Activated CD4-positive, alpha-beta T cell treated with anti-CD3 and anti-CD28 coated beads, Interleukin-2, amount 10 ng/mL, durations not matched to agents 7 days and 5 days (primary cell): ENCODE data around the gene LAMTOR4. TPM values are rescaled to one million over a fixed set of nuclear protein-coding genes. Genes with fewer than 3 reads are reported as not detected.
A peak's percentile ranks its signal among the peaks of the same experiment; 100 is the strongest.
"Not testable (repeated sequence)": the region's sequence is repeated elsewhere in the genome, so short reads cannot be mapped to it uniquely, and the experiment has no call there.

Experiments used
- CTCF ChIA-PET: fragments of 350-600 bp; sonication (Branson Sonifier 250); formaldehyde crosslinking; loops from one replicate; lab custom pipeline; 2021; ENCODE audit warnings: antibody characterized with exemption; lab: Charles Lee
- POLR2A ChIA-PET: fragments of 350-600 bp; sonication (Branson Sonifier 250); formaldehyde crosslinking; loops from one replicate; lab custom pipeline; 2021; ENCODE audit warnings: antibody characterized with exemption; lab: Charles Lee
- DNase-seq: peaks from one replicate; pipeline ENCODE4 v3.0.0-alpha.2; 2020
- H3K27ac Mint-ChIP-seq: one replicate; pipeline ENCODE4 v1.8.0; 2021; ENCODE audit warnings: mild to moderate bottlenecking, moderate library complexity, mixed read lengths
- H3K27me3 Mint-ChIP-seq: one replicate; pipeline ENCODE4 v1.8.0; 2021; ENCODE audit warnings: mixed read lengths
- H3K36me3 Mint-ChIP-seq: one replicate; pipeline ENCODE4 v1.8.0; 2021; ENCODE audit warnings: low read depth, mixed read lengths
- H3K4me1 Mint-ChIP-seq: one replicate; pipeline ENCODE4 v1.8.0; 2021; ENCODE audit warnings: mixed read lengths
- H3K4me3 Mint-ChIP-seq: one replicate; pipeline ENCODE4 v1.8.0; 2021; ENCODE audit warnings: mild to moderate bottlenecking, moderate library complexity, mixed read lengths
- H3K9me3 Mint-ChIP-seq: one replicate; pipeline ENCODE4 v1.8.0; 2021; ENCODE audit warnings: mixed read lengths
- total RNA-seq, 2 experiments: library from RNA; stranded (reverse); gene quantifications; one replicate each; pipeline ENCODE4 v1.2.3, GENCODE V29; 2021

LAMTOR4 gene
- total RNA-seq, 2 experiments from 2014 or later: 124 to 172 TPM

- Mint-ChIP-seq H3K4me3 (peak overlapping the region; percentile 59), H3K36me3 (peaks cover 22% of the 10 kb centered on the region), H3K4me1 (peaks cover 76% of the 10 kb centered on the region), H3K27ac (peak overlapping the region; percentile 94)
- H3K27me3 Mint-ChIP-seq, DNase-seq, POLR2A ChIA-PET, H3K9me3 Mint-ChIP-seq: not testable (repeated sequence)
- CTCF ChIA-PET: interaction anchor here (0.6 to 2.2 kb wide), 8 partner anchors 9 to 55 kb away, joined by 3 to 9 read pairs (median 5); no protein-coding TSS in a partner anchor
Measured at GRCh38 chr7:100180084-100180483, 31.4 kb downstream of the LAMTOR4 start.

- not testable (repeated sequence) for H3K27me3 Mint-ChIP-seq, DNase-seq, H3K4me3 Mint-ChIP-seq, H3K9me3 Mint-ChIP-seq
- CTCF ChIA-PET: interaction anchor here (1.2 to 1.3 kb wide), 2 partner anchors 11 to 12 kb away, joined by 3 to 6 read pairs; no protein-coding TSS in a partner anchor
- Mint-ChIP-seq H3K27ac (peak overlapping the region; percentile 94), H3K4me1 (peaks cover 55% of the 10 kb centered on the region), H3K36me3 (peaks cover 18% of the 10 kb centered on the region)
- POLR2A ChIA-PET: interaction anchor here (0.6 kb wide), 1 partner anchor 26 kb away, joined by 4 read pairs; no protein-coding TSS in a partner anchor
Measured at GRCh38 chr7:100182616-100183015, 33.9 kb downstream of the LAMTOR4 start.

- CTCF ChIA-PET: interaction anchor here (1.2 kb wide), 1 partner anchor 12 kb away, joined by 3 read pairs; no protein-coding TSS in a partner anchor
- DNase-seq, POLR2A ChIA-PET, H3K9me3 Mint-ChIP-seq, H3K4me3 Mint-ChIP-seq, H3K27me3 Mint-ChIP-seq: not testable (repeated sequence)
- Mint-ChIP-seq H3K4me1 (peaks cover 51% of the 10 kb centered on the region), H3K27ac (peak overlapping the region; percentile 94), H3K36me3 (peaks cover 17% of the 10 kb centered on the region)
Measured at GRCh38 chr7:100183090-100183489, 34.4 kb downstream of the LAMTOR4 start.

- no peaks in the 10 kb centered on the region for H3K27me3 Mint-ChIP-seq
Measured at GRCh38 chr7:100185726-100186125, 37.0 kb downstream of the LAMTOR4 start.

GRCh38 chr7:100189061-100189460 lies 40.3 kb downstream of the LAMTOR4 start:
- H3K4me3 Mint-ChIP-seq: no peak overlapping the region
- H3K36me3 Mint-ChIP-seq: peaks cover 11% of the 10 kb centered on the region
- ChIA-PET POLR2A (no interaction called here), CTCF (interaction anchor here (0.8 to 2.9 kb wide), 6 partner anchors 11 to 23 kb away, joined by 3 to 10 read pairs (median 7); partner anchors contain the start of genes GPC2 and STAG3)
- H3K4me1 Mint-ChIP-seq: peaks cover 46% of the 10 kb centered on the region
- DNase-seq: no peak
- H3K27ac Mint-ChIP-seq: peak overlapping the region; percentile 36
- H3K27me3 Mint-ChIP-seq: no peaks in the 10 kb centered on the region
- no peaks in the 10 kb centered on the region for H3K9me3 Mint-ChIP-seq

More at GRCh38 chr7:100185726-100186125, 37.0 kb downstream of the LAMTOR4 start:
- Mint-ChIP-seq H3K36me3 (peaks cover 13% of the 10 kb centered on the region), H3K27ac (no peak overlapping the region), H3K4me3 (no peak overlapping the region), H3K4me1 (peaks cover 48% of the 10 kb centered on the region), H3K9me3 (no peaks in the 10 kb centered on the region)
- DNase-seq: no peak
- ChIA-PET CTCF (no interaction called here), POLR2A (no interaction called here)

GRCh38 chr7:100190048-100190711 lies 41.5 kb downstream of the LAMTOR4 start:
- ChIA-PET POLR2A (interaction anchor here (0.6 kb wide), 1 partner anchor 41 kb away, joined by 5 read pairs; no protein-coding TSS in a partner anchor), CTCF (interaction anchor here (0.7 to 2.9 kb wide), 18 partner anchors 8 to 39 kb away, joined by 3 to 10 read pairs (median 4); partner anchors contain the start of genes GPC2 and STAG3)
- Mint-ChIP-seq H3K27me3 (no peaks in the 10 kb centered on the region), H3K4me1 (peaks cover 50% of the 10 kb centered on the region), H3K27ac (peak overlapping the region; percentile 83), H3K4me3 (no peak overlapping the region), H3K36me3 (peaks cover 13% of the 10 kb centered on the region), H3K9me3 (no peaks in the 10 kb centered on the region)
- peak; percentile 43 for DNase-seq

- CTCF ChIA-PET: interaction anchor here (1.2 kb wide), 1 partner anchor 59 kb away, joined by 4 read pairs; no protein-coding TSS in a partner anchor
Measured at GRCh38 chr7:100191775-100192174, 43.1 kb downstream of the LAMTOR4 start.

GRCh38 chr7:100192281-100192862 lies 43.7 kb downstream of the LAMTOR4 start:
- CTCF ChIA-PET: interaction anchor here (1.2 to 2.4 kb wide), 3 partner anchors 10 to 60 kb away, joined by 3 to 6 read pairs (median 4); no protein-coding TSS in a partner anchor
- peaks cover 20% of the 10 kb centered on the region for H3K36me3 Mint-ChIP-seq
- DNase-seq, H3K4me3 Mint-ChIP-seq, POLR2A ChIA-PET, H3K9me3 Mint-ChIP-seq, H3K27me3 Mint-ChIP-seq: not testable (repeated sequence)
- peaks cover 56% of the 10 kb centered on the region for H3K4me1 Mint-ChIP-seq
- peak overlapping the region; percentile 0 for H3K27ac Mint-ChIP-seq

More at GRCh38 chr7:100191775-100192174, 43.1 kb downstream of the LAMTOR4 start:
- Mint-ChIP-seq H3K27me3 (no peaks in the 10 kb centered on the region), H3K9me3 (no peaks in the 10 kb centered on the region), H3K36me3 (peaks cover 20% of the 10 kb centered on the region), H3K27ac (peak overlapping the region; percentile 0), H3K4me1 (peaks cover 56% of the 10 kb centered on the region), H3K4me3 (no peak overlapping the region)
- POLR2A ChIA-PET: no interaction called here
- DNase-seq: no peak

GRCh38 chr7:100192969-100193368 lies 44.3 kb downstream of the LAMTOR4 start:
- POLR2A ChIA-PET: no interaction called here
- DNase-seq: no peak
- Mint-ChIP-seq H3K9me3 (no peaks in the 10 kb centered on the region), H3K4me3 (no peak overlapping the region), H3K4me1 (peaks cover 56% of the 10 kb centered on the region), H3K27ac (no peak overlapping the region), H3K36me3 (peaks cover 20% of the 10 kb centered on the region), H3K27me3 (no peaks in the 10 kb centered on the region)
- CTCF ChIA-PET: interaction anchor here (1.2 to 2.4 kb wide), 5 partner anchors 10 to 60 kb away, joined by 3 to 8 read pairs (median 4); no protein-coding TSS in a partner anchor

- peaks cover 19% of the 10 kb centered on the region for H3K36me3 Mint-ChIP-seq
- no peaks in the 10 kb centered on the region for H3K9me3 Mint-ChIP-seq
- ChIA-PET POLR2A (no interaction called here), CTCF (interaction anchor here (0.7 to 0.8 kb wide), 2 partner anchors 22 to 62 kb away, joined by 3 read pairs; no protein-coding TSS in a partner anchor)
- peak overlapping the region; percentile 25 for H3K27ac Mint-ChIP-seq
- DNase-seq: no peak
- no peak overlapping the region for H3K4me3 Mint-ChIP-seq
- H3K4me1 Mint-ChIP-seq: peaks cover 44% of the 10 kb centered on the region
- no peaks in the 10 kb centered on the region for H3K27me3 Mint-ChIP-seq
Measured at GRCh38 chr7:100195222-100195621, 46.5 kb downstream of the LAMTOR4 start.

- Mint-ChIP-seq H3K36me3 (peaks cover 19% of the 10 kb centered on the region), H3K4me1 (peaks cover 37% of the 10 kb centered on the region), H3K27ac (peak overlapping the region; percentile 31)
- H3K4me3 Mint-ChIP-seq, H3K9me3 Mint-ChIP-seq, DNase-seq, POLR2A ChIA-PET, H3K27me3 Mint-ChIP-seq: not testable (repeated sequence)
- CTCF ChIA-PET: interaction anchor here (0.6 to 1.7 kb wide), 2 partner anchors 12 to 190 kb away, joined by 3 to 4 read pairs; no protein-coding TSS in a partner anchor
Measured at GRCh38 chr7:100195901-100196322, 47.2 kb downstream of the LAMTOR4 start.

GRCh38 chr7:100198266-100198665 lies 49.5 kb downstream of the LAMTOR4 start:
- POLR2A ChIA-PET: interaction anchor here (0.6 kb wide), 1 partner anchor 28 kb away, joined by 3 read pairs; no protein-coding TSS in a partner anchor
- CTCF ChIA-PET: interaction anchor here (0.9 kb wide), 1 partner anchor 19 kb away, joined by 5 read pairs; no protein-coding TSS in a partner anchor
- DNase-seq: no peak
- peaks cover 17% of the 10 kb centered on the region for H3K4me1 Mint-ChIP-seq
- H3K36me3 Mint-ChIP-seq: peaks cover 19% of the 10 kb centered on the region
- no peaks in the 10 kb centered on the region for H3K27me3 Mint-ChIP-seq
- no peaks in the 10 kb centered on the region for H3K9me3 Mint-ChIP-seq
- no peak overlapping the region for H3K4me3 Mint-ChIP-seq
- no peak overlapping the region for H3K27ac Mint-ChIP-seq
